HCT116 (cell line): ENCODE results near the gene HMGA1. TPM values are rescaled to one million over a fixed set of nuclear protein-coding genes. Genes with fewer than 3 reads are reported as not detected.

ENCODE experiments used
- ATAC-seq: fragments of 200-7000 bp; cut with Tn5 transposase; 2 replicates; pipeline ENCODE4 v1.9.1; 2020; ENCODE audit warnings: mild to moderate bottlenecking, moderate library complexity
- BruUV-seq: library from RNA; stranded (reverse); fragments of 400-500 nt; replicated peaks from 2 replicates; lab custom pipeline; 2021; lab: Mats Ljungman, UMichigan
- CTCF ChIA-PET: fragments of 300-600 bp; sonication (Branson Sonifier 250); formaldehyde crosslinking; loops from one replicate; lab custom pipeline; 2021; ENCODE audit warnings: antibody characterized with exemption; lab: Charles Lee
- POLR2A ChIA-PET: fragments of 300-600, 350-600 bp; sonication (Branson Sonifier 250); formaldehyde crosslinking; loops from one replicate; lab custom pipeline; 2021; ENCODE audit warnings: antibody characterized with exemption; lab: Charles Lee
- RAD21 ChIA-PET, 2 experiments: fragments of 300-600 bp; sonication (Branson Sonifier 250); formaldehyde crosslinking; loops; one replicate each; lab custom pipeline; 2023; ENCODE audit warnings: low total read pairs in 2 of 2; ENCODE audit not compliant: uncharacterized antibody in 2 of 2, unreplicated experiment in 2 of 2, low non-redundant PET in 1 of 2; lab: Charles Lee
- DNase-seq: peaks from one replicate; pipeline ENCODE4 v3.0.0-alpha.2; 2010; ENCODE audit warnings: low read depth, low spot score
- H2AFZ ChIP-seq: fragments of 200-600 bp; shearing (Covaris generic), sonication (generic); 2 replicates; pipeline ENCODE4 v1.6.1; 2017; ENCODE audit warnings: low read depth, mixed run types, mixed read lengths, antibody characterized with exemption, low read length; ENCODE audit not compliant: poor library complexity, severe bottlenecking
- H3K27ac ChIP-seq: 2 replicates; pipeline ENCODE4 v1.5.1; 2012; ENCODE audit warnings: low read depth, low read length
- H3K27me3 ChIP-seq: fragments of 200-600 bp; sonication (generic); 2 replicates; pipeline ENCODE4 v1.6.1; 2016; ENCODE audit warnings: mixed run types, low read length, mixed read lengths; ENCODE audit not compliant: insufficient read depth
- H3K36me3 ChIP-seq, 2 experiments: fragments of 200-500 bp in 1 of 2; fragments of 200-600 bp in 1 of 2; sonication (Bioruptor generic) in 1 of 2; sonication (generic) in 1 of 2; 2 replicates each; pipeline versions ENCODE4 v1.5.1 to v1.6.1; 2014 to 2016; ENCODE audit warnings: low read length in 2 of 2, inconsistent platforms in 1 of 2, mixed read lengths in 1 of 2, mixed run types in 1 of 2; ENCODE audit not compliant: insufficient read depth in 2 of 2, control insufficient read depth in 1 of 2
- H3K4me1 ChIP-seq, 2 experiments: fragments of 200-600 bp in 1 of 2; sonication (generic) in 1 of 2; 2 replicates each; pipeline versions ENCODE4 v1.5.1 to v1.6.1; 2012 to 2017; ENCODE audit warnings: low read length in 2 of 2, inconsistent platforms in 1 of 2, mild to moderate bottlenecking in 1 of 2, mixed read lengths in 1 of 2, mixed run types in 1 of 2, moderate library complexity in 1 of 2; ENCODE audit not compliant: insufficient read depth in 2 of 2, control insufficient read depth in 1 of 2
- H3K4me2 ChIP-seq: fragments of 200-600 bp; sonication (generic); 2 replicates; pipeline ENCODE4 v1.6.1; 2017; ENCODE audit warnings: mixed run types, low read length, mixed read lengths
- H3K4me3 ChIP-seq, 2 experiments: fragments of 200-600 bp in 1 of 2; sonication (generic) in 1 of 2; replicated peaks in 1 of 2; 2 replicates each; pipeline ENCODE4 v1.5.1; 2011 to 2016; ENCODE audit warnings: low read length in 2 of 2, control low read depth in 1 of 2, low read depth in 1 of 2, mild to moderate bottlenecking in 1 of 2, mixed read lengths in 1 of 2, mixed run types in 1 of 2
- H3K79me2 ChIP-seq: fragments of 200-600 bp; sonication (generic); 2 replicates; pipeline ENCODE4 v1.6.1; 2017; ENCODE audit warnings: mild to moderate bottlenecking, mixed run types, low read length, moderate library complexity, mixed read lengths; ENCODE audit not compliant: insufficient read depth
- H3K9ac ChIP-seq: fragments of 200-600 bp; sonication (generic); 2 replicates; pipeline ENCODE4 v1.6.1; 2016; ENCODE audit warnings: low read length, mixed read lengths
- H3K9me2 ChIP-seq: fragments of 200-600 bp; sonication (generic), shearing (Covaris generic); 2 replicates; pipeline ENCODE4 v1.6.1; 2017; ENCODE audit warnings: mixed run types, mild to moderate bottlenecking, moderate library complexity; ENCODE audit not compliant: insufficient read depth
- H3K9me3 ChIP-seq, 2 experiments: fragments of 200-500 bp in 1 of 2; fragments of 200-600 bp in 1 of 2; sonication (Bioruptor generic) in 1 of 2; sonication (generic) in 1 of 2; 2 replicates each; pipeline ENCODE4 v1.6.1; 2014 to 2017; ENCODE audit warnings: low read length in 2 of 2, mixed read lengths in 2 of 2, inconsistent platforms in 1 of 2, low read depth in 1 of 2, mild to moderate bottlenecking in 1 of 2, mixed run types in 1 of 2, moderate library complexity in 1 of 2; ENCODE audit not compliant: control insufficient read depth in 1 of 2, insufficient read depth in 1 of 2
- H4K20me1 ChIP-seq: fragments of 200-600 bp; sonication (generic), shearing (Covaris generic); 2 replicates; pipeline ENCODE4 v1.6.1; 2017; ENCODE audit warnings: mixed run types, mild to moderate bottlenecking, moderate library complexity; ENCODE audit not compliant: insufficient read depth
- ATF3 ChIP-seq: IDR thresholded peaks from 2 replicates; pipeline ENCODE4 v1.6.1; 2012
- ELF1 ChIP-seq: IDR thresholded peaks from 2 replicates; pipeline ENCODE4 v1.6.1; 2012; ENCODE audit warnings: low read depth, borderline replicate concordance
- EZH2 ChIP-seq: fragments of 200-600 bp; sonication (generic); IDR thresholded peaks from 2 replicates; pipeline ENCODE4 v1.6.1; 2017; ENCODE audit warnings: antibody characterized with exemption, mixed run types
- JUND ChIP-seq: IDR thresholded peaks from 2 replicates; pipeline ENCODE4 v1.6.1; 2012
- POLR2A ChIP-seq: IDR thresholded peaks from 2 replicates; pipeline ENCODE4 v1.7.0; 2011; ENCODE audit warnings: borderline replicate concordance; ENCODE audit not compliant: insufficient read depth, insufficient read length; ENCODE audit errors: extremely low read depth
- REST ChIP-seq: IDR thresholded peaks from 2 replicates; pipeline ENCODE4 v1.6.1; 2012; ENCODE audit warnings: low read depth
- YY1 ChIP-seq: IDR thresholded peaks from 2 replicates; pipeline ENCODE4 v1.6.1; 2011; ENCODE audit warnings: low read length, low read depth, moderate library complexity, mild to moderate bottlenecking; ENCODE audit not compliant: insufficient replicate concordance; ENCODE audit errors: extremely low read depth
- ZBTB33 ChIP-seq: IDR thresholded peaks from 2 replicates; pipeline ENCODE4 v1.6.1; 2011; ENCODE audit warnings: mild to moderate bottlenecking, low read length, moderate library complexity; ENCODE audit not compliant: insufficient replicate concordance; ENCODE audit errors: extremely low read depth
- ZFX ChIP-seq: fragments of 450-650 bp; IDR thresholded peaks from 2 replicates; pipeline ENCODE4 v1.6.1; 2017
- intact Hi-C: fragments of 100-400 bp; cut with micrococcal nuclease; formaldehyde crosslinking; loops from 2 replicates; pipeline ENCODE4 v1.10.0; 2022
- total RNA-seq: library from RNA; stranded (reverse); gene quantifications from one replicate; pipeline ENCODE4 v1.2.1, GENCODE V29; 2021; ENCODE audit not compliant: unreplicated experiment

Gene HMGA1
- total RNA-seq, 1 experiment from 2014 or later = 2,459 TPM

- Histone ChIP-seq H3K27ac (no peak overlapping the region), H3K27me3 (no peaks in the 10 kb centered on the region), H3K9me2 (no peaks in the 10 kb centered on the region), H4K20me1 (no peaks in the 10 kb centered on the region), H3K79me2 (no peaks in the 10 kb centered on the region), H3K4me3 (no peak overlapping the region), H3K4me2 (no peak overlapping the region), H3K36me3 (no peaks in the 10 kb centered on the region), H3K4me1 (no peaks in the 10 kb centered on the region), H3K9ac (no peak overlapping the region), H2AFZ (no peak overlapping the region), H3K9me3 (no peaks in the 10 kb centered on the region)
- ChIA-PET CTCF (no interaction called here), POLR2A (no interaction called here), RAD21 (no interaction called here)
- no peak for TF ChIP-seq YY1
- no peak for TF ChIP-seq REST
- TF ChIP-seq ATF3 = no peak
- no peak for TF ChIP-seq ZFX
- TF ChIP-seq EZH2 = no peak
- no peak for TF ChIP-seq POLR2A
- no peak for TF ChIP-seq JUND
- no peak for TF ChIP-seq ZBTB33
- no peak for TF ChIP-seq ELF1
- BruUV-seq = no TSS peak
- DNase-seq (no peak), ATAC-seq (no peak)
- intact Hi-C loops = no loop called here
These were observed 37.5 kb downstream of the HMGA1 start for GRCh38 chr6:34274129-34274528.
